K562 (cell line): Measurements from ENCODE around the gene TTC33. TPM values are rescaled to one million over a fixed set of nuclear protein-coding genes. Genes with fewer than 3 reads are reported as not detected.

Source experiments
- ATAC-seq: fragments of 200-7000 bp; cut with Tn5 transposase; 3 replicates; pipeline ENCODE4 v1.9.1; 2020; ENCODE audit warnings: moderate library complexity
- BruUV-seq: library from RNA; stranded (reverse); fragments of 400-500 nt; replicated peaks from 2 replicates; lab custom pipeline; 2021; lab: Mats Ljungman, UMichigan
- CTCF ChIA-PET: fragments of 300-600 bp; formaldehyde crosslinking; extraction: SDS; loops from one replicate; lab custom pipeline; 2021; ENCODE audit warnings: low intra/inter-chr PET ratio; lab: Yijun Ruan, JAX
- POLR2A ChIA-PET: fragments of 300-600, 350-650 bp; sonication (Branson Sonifier 250); formaldehyde crosslinking; extraction: SDS; loops from one replicate; lab custom pipeline; 2021; ENCODE audit warnings: antibody characterized with exemption, inconsistent platforms; lab: Yijun Ruan, JAX
- DNase-seq, 4 experiments: peaks; one replicate each; pipeline versions ENCODE4 v3.0.0 to v3.0.0-alpha.2; 2011 to 2018; ENCODE audit warnings: low spot score in 3 of 4, mixed read lengths in 3 of 4; ENCODE audit errors: extremely low read depth in 1 of 4
- FAIRE-seq: peaks from 2 replicates; lab custom pipeline; 2011; peaks lifted over from hg19 to GRCh38; lab: Jason Lieb, UNC
- H2AFZ ChIP-seq: 2 replicates; pipeline ENCODE4 v1.6.0; 2011; ENCODE audit warnings: low read depth, low read length, control low read depth, inconsistent platforms
- H3K27ac ChIP-seq: fragments of 200-600 bp; 3 replicates; pipeline ENCODE4 v1.8.0; 2011; ENCODE audit warnings: low read depth, mild to moderate bottlenecking, control low read depth, inconsistent platforms, low read length, moderate library complexity, mixed read lengths; ENCODE audit errors: extremely low read depth
- H3K27me3 ChIP-seq, 2 experiments: fragments of 300-600 bp in 1 of 2; 2 replicates in 1 of 2; 3 replicates in 1 of 2; pipeline versions ENCODE4 v1.6.0 to v1.8.0; 2011; ENCODE audit warnings: inconsistent platforms in 2 of 2, low read length in 2 of 2, mild to moderate bottlenecking in 1 of 2, mixed read lengths in 1 of 2, moderate library complexity in 1 of 2; ENCODE audit not compliant: control insufficient read depth in 2 of 2, insufficient read depth in 2 of 2
- H3K36me3 ChIP-seq: fragments of 300-600 bp; 3 replicates; pipeline ENCODE4 v1.8.0; 2011; ENCODE audit warnings: mild to moderate bottlenecking, low read length, inconsistent platforms; ENCODE audit not compliant: control insufficient read depth, insufficient read depth
- H3K4me1 ChIP-seq, 2 experiments: fragments of 200-600 bp in 1 of 2; replicated peaks in 1 of 2; 2 replicates in 1 of 2; 3 replicates in 1 of 2; pipeline versions ENCODE4 v1.5.1 to v1.8.0; 2011; ENCODE audit warnings: inconsistent platforms in 2 of 2, low read length in 2 of 2, mild to moderate bottlenecking in 1 of 2, mixed read lengths in 1 of 2, moderate library complexity in 1 of 2; ENCODE audit not compliant: control insufficient read depth in 2 of 2, insufficient read depth in 2 of 2
- H3K4me2 ChIP-seq: 2 replicates; pipeline ENCODE4 v1.6.1; 2011; ENCODE audit warnings: low read length, control low read depth, inconsistent platforms, mixed read lengths; ENCODE audit not compliant: insufficient read depth
- H3K4me3 ChIP-seq: fragments of 200-600 bp; sonication (generic), shearing (Covaris generic); 2 replicates; pipeline ENCODE4 v1.5.1; 2016; ENCODE audit warnings: control low read depth, inconsistent platforms
- H3K79me2 ChIP-seq: fragments of 200-600 bp; 3 replicates; pipeline ENCODE4 v1.8.0; 2011; ENCODE audit warnings: low read length, inconsistent platforms; ENCODE audit not compliant: control insufficient read depth, insufficient read depth
- H3K9ac ChIP-seq, 2 experiments: 2 replicates each; pipeline versions ENCODE4 v1.6.0 to v1.6.1; 2011; ENCODE audit warnings: low read depth in 2 of 2, low read length in 2 of 2, control low read depth in 1 of 2, inconsistent platforms in 1 of 2, mild to moderate bottlenecking in 1 of 2, mixed read lengths in 1 of 2; ENCODE audit not compliant: insufficient read depth in 1 of 2
- H3K9me1 ChIP-seq: one replicate; pipeline ENCODE4 v1.6.0; 2011; ENCODE audit warnings: inconsistent platforms, mild to moderate bottlenecking, low read length, moderate library complexity; ENCODE audit not compliant: control insufficient read depth, insufficient read depth
- H3K9me3 ChIP-seq: replicated peaks from 2 replicates; pipeline ENCODE4 v1.5.1; 2011; ENCODE audit warnings: low read depth, low read length, inconsistent platforms; ENCODE audit not compliant: control insufficient read depth, insufficient read depth
- H4K20me1 ChIP-seq: replicated peaks from 2 replicates; pipeline ENCODE4 v1.6.1; 2011; ENCODE audit warnings: low read length, inconsistent platforms, mixed read lengths; ENCODE audit not compliant: control insufficient read depth, insufficient read depth
- BRF1 ChIP-seq: IDR thresholded peaks from 3 replicates; pipeline ENCODE4 v1.6.1; 2011; ENCODE audit warnings: borderline replicate concordance, mild to moderate bottlenecking; ENCODE audit not compliant: insufficient read length; ENCODE audit errors: extremely low read depth
- ESRRA ChIP-seq: fragments of 450-650 bp; IDR thresholded peaks from 2 replicates; pipeline ENCODE4 v1.6.1; 2014; ENCODE audit warnings: low read depth, mild to moderate bottlenecking, moderate library complexity, borderline replicate concordance
- NR2C1 ChIP-seq, 2 experiments: fragments of 450-650 bp; IDR thresholded peaks; 2 replicates each; pipeline ENCODE4 v1.6.1; 2017; ENCODE audit warnings: mild to moderate bottlenecking in 2 of 2, antibody characterized with exemption in 1 of 2, inconsistent platforms in 1 of 2, missing compliant biosample characterization in 1 of 2, missing genetic modification characterization in 1 of 2
- NR2C2 ChIP-seq, 2 experiments: fragments of 200-800 bp in 1 of 2; sonication (Bioruptor generic) in 1 of 2; sonication (generic) in 1 of 2; formaldehyde crosslinking in 1 of 2; IDR thresholded peaks; 2 replicates each; pipeline versions ENCODE4 v1.6.1 to v1.8.0; 2016 to 2022; ENCODE audit warnings: mild to moderate bottlenecking in 1 of 2, missing compliant biosample characterization in 1 of 2, missing genetic modification characterization in 1 of 2, missing genetic modification reagents in 1 of 2
- U2AF2 ChIP-seq: fragments of 200-400 bp; formaldehyde crosslinking; optimal IDR thresholded peaks from 2 replicates; pipeline ENCODE3; 2017; ENCODE audit warnings: low read depth, mild to moderate bottlenecking, low read length
- WGBS: fragments of 100-300 bp; shearing (Covaris generic); methylation state at CpG from one replicate; pipeline ENCODE4 v1.1.6; 2016; ENCODE audit warnings: low coverage, mixed read lengths; ENCODE audit not compliant: insufficient coverage; ENCODE audit errors: missing lambda C conversion rate; 5-methylcytosine and 5-hydroxymethylcytosine counted together
- in situ Hi-C: fragments of 300-500 bp; cut with MboI; formaldehyde crosslinking; loops from 4 replicates; pipeline ENCODE4 v1.15.0; 2018; ENCODE audit warnings: inconsistent platforms, mixed read lengths
- intact Hi-C: fragments of 100-400 bp; cut with micrococcal nuclease; formaldehyde crosslinking; loops from 2 replicates; pipeline ENCODE4 v1.14.2; 2022
- polyA plus RNA-seq, 8 experiments: library from polyadenylated mRNA; depleted of rRNA in 4 of 8; stranded (reverse) in 5 of 8; unstranded in 3 of 8; fragments of >200 nt; fragmentation: Nextera tagmentation in 2 of 8; fragmentation: Illumina TruSeq in 1 of 8; extraction: Ambion mirVana in 2 of 8; extraction: Trizol in 1 of 8; gene quantifications; 2 replicates each; pipeline versions ENCODE4 v1.2.1 to v1.2.3, GENCODE V29; 2011 to 2014; ENCODE audit warnings: inconsistent platforms in 1 of 8, missing spikeins in 1 of 8
- total RNA-seq, 7 experiments: library from RNA; depleted of rRNA in 6 of 7; stranded (reverse); fragments of >200 nt in 6 of 7; fragmentation: Illumina TruSeq in 2 of 7; extraction: Trizol in 2 of 7; gene quantifications; 2 replicates each; pipeline versions ENCODE4 v1.2.1 to v1.2.3, GENCODE V29; 2011 to 2021; ENCODE audit warnings: low replicate concordance in 1 of 7

Gene TTC33
- total and polyA plus RNA-seq, 9 of the 15 experiments (the other 6 are each of a cell fraction or from before 2014, with no cell fraction given), result 11.5 to 24.9 (median 21.1) TPM

- Histone ChIP-seq H3K79me2 (no peaks in the 10 kb centered on the region), H3K36me3 (no peaks in the 10 kb centered on the region), H3K4me3 (no peak overlapping the region), H2AFZ (no peak overlapping the region), H4K20me1 (no peaks in the 10 kb centered on the region), H3K9ac (no peak overlapping the region), H3K4me1 (no peaks in the 10 kb centered on the region), H3K9me1 (no peaks in the 10 kb centered on the region), H3K27me3 (no peaks in the 10 kb centered on the region), H3K9me3 (no peaks in the 10 kb centered on the region), H3K27ac (no peak overlapping the region), H3K4me2 (no peak overlapping the region)
- intact Hi-C loops (no loop called here), in situ Hi-C loops (no loop called here)
- no peak for ATAC-seq
- no peak for DNase-seq
- ChIA-PET CTCF (no interaction called here), POLR2A (interaction anchor here (0.9 kb wide), 1 partner anchor 10 kb away, joined by 3 read pairs; no protein-coding TSS in a partner anchor)
- FAIRE-seq, result no peak
- 5% methylated on average over 1 of the region's 1 CpG for WGBS
- BruUV-seq, result no TSS peak
- no peak for TF ChIP-seq NR2C2 (CRISPR knock-in tag; IDR thresholded peaks at IDR 0.05)
- peak; percentile 37; the same call in 1 of the 2 replicates for TF ChIP-seq NR2C2 (tag; IDR thresholded peaks at IDR 0.05)
- peak; percentile 55 for TF ChIP-seq NR2C1 (IDR thresholded peaks at IDR 0.05)
- TF ChIP-seq NR2C1 (tag; IDR thresholded peaks at IDR 0.05), result no peak
- TF ChIP-seq ESRRA, result no peak
- no peak for TF ChIP-seq BRF1
- TF ChIP-seq U2AF2, result no peak
Measured at GRCh38 chr5:40603378-40603777, 152.4 kb downstream of the TTC33 start.
